NCI-H187 (cell line): ENCODE measurements around the gene TSSK3.

Experiments used
- DNase-seq, 2 experiments: peaks; one replicate each; lab custom pipeline; 2025; lab: John Stamatoyannopoulos, UW

Gene TSSK3

GRCh38 chr1:32400876-32401631 is 38.7 kb downstream of the TSSK3 start:
- peak; percentile 40 to 62 for DNase-seq

- DNase-seq: no peak
Measured at GRCh38 chr1:32404946-32405345, 42.6 kb downstream of the TSSK3 start.

DNA sequence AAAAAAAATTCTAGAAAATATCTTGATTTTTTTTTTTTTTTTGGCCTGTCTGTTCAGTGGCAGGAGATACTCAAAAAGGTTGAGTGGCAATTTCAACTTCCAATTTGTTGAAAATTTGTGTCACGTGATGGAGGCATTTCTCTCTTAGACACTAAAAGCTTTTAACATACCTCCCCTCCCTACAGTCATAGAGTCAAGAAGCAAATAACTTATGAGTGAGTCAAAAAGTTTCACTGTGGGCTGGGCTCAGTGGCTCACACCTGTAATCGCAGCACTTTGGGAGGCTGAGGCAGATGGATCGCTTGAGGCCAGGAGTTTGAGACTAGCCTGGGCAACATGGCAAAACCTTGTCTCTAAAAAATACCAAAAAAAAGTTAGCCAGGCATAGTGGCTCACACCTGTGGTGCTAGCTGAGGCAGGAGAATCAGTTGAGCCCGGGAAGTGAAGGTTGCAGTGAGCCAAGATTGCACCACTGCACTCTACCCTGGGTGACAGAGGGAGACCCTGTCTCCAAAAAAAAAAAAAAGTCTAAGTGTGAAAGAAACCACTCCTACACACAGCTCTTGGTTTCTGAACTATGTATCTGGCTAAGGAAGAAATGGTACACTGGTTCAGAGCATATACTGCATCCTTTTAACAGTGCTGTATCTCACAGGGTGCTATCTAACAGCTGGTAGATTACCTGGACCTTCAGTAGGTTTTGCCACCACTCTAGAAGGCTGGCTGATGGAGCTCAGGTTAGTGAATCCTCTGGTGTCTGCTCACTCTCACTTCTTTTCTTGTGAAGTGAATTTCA is 43.5 kb downstream of the TSSK3 start:
- no peak for DNase-seq

- DNase-seq: no peak
Measured at GRCh38 chr1:32406629-32407111, 44.3 kb downstream of the TSSK3 start.

DNA sequence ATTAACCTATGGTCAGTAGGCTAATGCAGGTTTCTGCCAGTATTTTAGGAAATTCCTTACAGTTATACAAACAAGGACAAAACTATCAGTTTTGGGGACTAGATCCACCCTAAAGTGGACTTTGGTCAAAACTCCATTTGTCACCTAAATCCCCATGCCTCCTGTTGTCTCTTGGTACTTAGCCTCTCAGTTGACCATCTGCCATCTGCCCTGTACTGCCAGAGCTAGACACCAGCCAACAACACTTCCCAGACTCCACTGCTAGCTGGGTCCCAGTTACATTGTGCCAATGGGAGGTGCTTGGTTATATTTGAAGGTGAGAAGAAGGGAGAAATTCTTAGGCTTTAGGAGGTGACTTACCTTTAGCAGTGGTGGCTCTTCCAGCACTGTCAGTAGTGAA is 48.9 kb downstream of the TSSK3 start:
- no peak for DNase-seq

- peak; percentile 43 to 46 for DNase-seq
Measured at GRCh38 chr1:32413507-32414185, 51.3 kb downstream of the TSSK3 start.
